ENCODE measurements around the gene MRPS5. TPM values are rescaled to one million over a fixed set of nuclear protein-coding genes. Genes with fewer than 3 reads are reported as not detected.

The MRPS5 gene
- total RNA-seq, 1 donor from 2014 or later, result 57.4 TPM

DNA sequence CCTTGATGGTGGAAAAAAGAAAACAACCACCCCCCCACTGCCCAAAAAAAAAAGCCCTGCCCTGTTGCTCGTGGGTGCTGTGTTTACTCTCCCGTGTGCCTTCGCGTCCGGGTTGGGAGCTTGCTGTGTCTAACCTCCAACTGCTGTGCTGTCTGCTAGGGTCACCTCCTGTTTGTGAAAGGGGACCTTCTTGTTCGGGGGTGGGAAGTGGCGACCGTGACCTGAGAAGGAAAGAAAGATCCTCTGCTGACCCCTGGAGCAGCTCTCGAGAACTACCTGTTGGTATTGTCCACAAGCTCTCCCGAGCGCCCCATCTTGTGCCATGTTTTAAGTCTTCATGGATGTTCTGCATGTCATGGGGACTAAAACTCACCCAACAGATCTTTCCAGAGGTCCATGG is 68.1 kb downstream of the MRPS5 start:
- no peaks in the 10 kb centered on the region for H3K9me3 Mint-ChIP-seq (ENCODE audit: unreplicated experiment)
- H3K4me3 Mint-ChIP-seq (ENCODE audit: unreplicated experiment), result no peak overlapping the region
- H3K4me1 Mint-ChIP-seq (ENCODE audit: low read depth, unreplicated experiment), result peaks cover 10% of the 10 kb centered on the region
- H3K27me3 ChIP-seq (ENCODE audit: insufficient read depth, low read length), result peaks cover 2% of the 10 kb centered on the region
- no peak overlapping the region for H3K9ac ChIP-seq (ENCODE audit: low read length)
- no peak for DNase-seq (ENCODE audit: low read depth)
- H3K36me3 ChIP-seq (ENCODE audit: insufficient read depth, low read length), result no peaks in the 10 kb centered on the region
- H3K79me2 ChIP-seq (ENCODE audit: insufficient read depth, low read length), result no peaks in the 10 kb centered on the region
- TF ChIP-seq, protein P1, sequence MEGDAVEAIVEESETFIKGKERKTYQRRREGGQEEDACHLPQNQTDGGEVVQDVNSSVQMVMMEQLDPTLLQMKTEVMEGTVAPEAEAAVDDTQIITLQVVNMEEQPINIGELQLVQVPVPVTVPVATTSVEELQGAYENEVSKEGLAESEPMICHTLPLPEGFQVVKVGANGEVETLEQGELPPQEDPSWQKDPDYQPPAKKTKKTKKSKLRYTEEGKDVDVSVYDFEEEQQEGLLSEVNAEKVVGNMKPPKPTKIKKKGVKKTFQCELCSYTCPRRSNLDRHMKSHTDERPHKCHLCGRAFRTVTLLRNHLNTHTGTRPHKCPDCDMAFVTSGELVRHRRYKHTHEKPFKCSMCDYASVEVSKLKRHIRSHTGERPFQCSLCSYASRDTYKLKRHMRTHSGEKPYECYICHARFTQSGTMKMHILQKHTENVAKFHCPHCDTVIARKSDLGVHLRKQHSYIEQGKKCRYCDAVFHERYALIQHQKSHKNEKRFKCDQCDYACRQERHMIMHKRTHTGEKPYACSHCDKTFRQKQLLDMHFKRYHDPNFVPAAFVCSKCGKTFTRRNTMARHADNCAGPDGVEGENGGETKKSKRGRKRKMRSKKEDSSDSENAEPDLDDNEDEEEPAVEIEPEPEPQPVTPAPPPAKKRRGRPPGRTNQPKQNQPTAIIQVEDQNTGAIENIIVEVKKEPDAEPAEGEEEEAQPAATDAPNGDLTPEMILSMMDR (IDR thresholded peaks at IDR 0.05; ENCODE audit: insufficient read depth, low read depth, low read length), result no peak
- TF ChIP-seq EZH2 (IDR thresholded peaks at IDR 0.05; ENCODE audit: insufficient read depth, low read length), result no peak
- no peak overlapping the region for H3K4me3 ChIP-seq (ENCODE audit: insufficient read depth, low read depth, low read length)
- FAIRE-seq, result no peak
- peaks cover 11% of the 10 kb centered on the region for H3K4me1 ChIP-seq (ENCODE audit: insufficient read depth, low read length)
- H3K9me3 ChIP-seq (ENCODE audit: insufficient read depth, low read depth, low read length), result no peaks in the 10 kb centered on the region
- no peaks in the 10 kb centered on the region for H3K36me3 Mint-ChIP-seq (ENCODE audit: low read depth, unreplicated experiment)
- H3K27me3 Mint-ChIP-seq (ENCODE audit: low read depth, unreplicated experiment), result peaks cover 54% of the 10 kb centered on the region
- no peak overlapping the region for H2AFZ ChIP-seq (ENCODE audit: low read depth, low read length)
- H3K27ac Mint-ChIP-seq (ENCODE audit: unreplicated experiment), result no peak overlapping the region
- no peak overlapping the region for H3K4me2 ChIP-seq (ENCODE audit: low read length)
- no peaks in the 10 kb centered on the region for H4K20me1 ChIP-seq (ENCODE audit: insufficient read depth, low read length)
- H3K27ac ChIP-seq (ENCODE audit: low read depth, low read length), result no peak overlapping the region

DNA sequence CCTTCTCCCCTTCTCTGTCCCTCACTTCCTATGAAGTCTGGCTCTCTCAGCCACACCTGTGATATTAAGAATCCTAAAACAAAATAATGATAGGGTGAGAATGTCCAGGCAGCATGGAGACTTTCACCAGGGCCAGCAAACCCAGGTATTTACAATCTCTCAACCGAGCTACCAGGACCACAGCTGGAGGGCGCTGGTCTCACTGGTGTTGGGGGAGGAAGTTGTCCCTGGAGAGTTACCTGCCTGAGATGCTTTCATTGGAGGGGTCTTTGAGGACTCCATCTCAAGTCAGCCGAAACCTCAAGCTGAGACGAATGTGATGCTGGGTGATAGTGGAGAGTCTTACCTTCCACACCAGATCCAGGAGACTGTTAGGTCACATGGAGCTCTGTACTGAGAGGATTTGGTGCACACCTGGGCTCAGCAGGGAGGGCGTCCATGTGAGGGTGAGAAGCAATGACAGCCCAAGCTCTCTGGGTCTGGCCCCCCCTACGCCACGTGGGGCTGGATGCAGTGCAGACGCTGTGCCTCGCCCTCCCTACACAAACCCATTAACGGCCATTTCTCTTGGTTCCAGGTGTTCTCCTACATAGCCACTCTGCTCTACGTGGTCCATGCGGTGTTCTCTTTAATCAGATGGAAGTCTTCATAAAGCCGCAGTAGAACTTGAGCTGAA is 68.7 kb downstream of the MRPS5 start:
- Histone ChIP-seq H3K9ac (ENCODE audit: low read length) (no peak overlapping the region), H4K20me1 (ENCODE audit: insufficient read depth, low read length) (no peaks in the 10 kb centered on the region), H3K4me3 (ENCODE audit: insufficient read depth, low read depth, low read length) (no peak overlapping the region), H3K36me3 (ENCODE audit: insufficient read depth, low read length) (no peaks in the 10 kb centered on the region), H3K4me1 (ENCODE audit: insufficient read depth, low read length) (peaks cover 11% of the 10 kb centered on the region), H3K27ac (ENCODE audit: low read depth, low read length) (no peak overlapping the region), H3K4me2 (ENCODE audit: low read length) (no peak overlapping the region), H3K9me3 (ENCODE audit: insufficient read depth, low read depth, low read length) (no peaks in the 10 kb centered on the region), H3K79me2 (ENCODE audit: insufficient read depth, low read length) (no peaks in the 10 kb centered on the region), H2AFZ (ENCODE audit: low read depth, low read length) (no peak overlapping the region), H3K27me3 (ENCODE audit: insufficient read depth, low read length) (peaks cover 2% of the 10 kb centered on the region)
- Mint-ChIP-seq H3K27ac (ENCODE audit: unreplicated experiment) (no peak overlapping the region), H3K27me3 (ENCODE audit: low read depth, unreplicated experiment) (peaks cover 52% of the 10 kb centered on the region), H3K36me3 (ENCODE audit: low read depth, unreplicated experiment) (no peaks in the 10 kb centered on the region), H3K4me1 (ENCODE audit: low read depth, unreplicated experiment) (peaks cover 10% of the 10 kb centered on the region), H3K9me3 (ENCODE audit: unreplicated experiment) (no peaks in the 10 kb centered on the region), H3K4me3 (ENCODE audit: unreplicated experiment) (no peak overlapping the region)
- no peak for TF ChIP-seq EZH2 (IDR thresholded peaks at IDR 0.05; ENCODE audit: insufficient read depth, low read length)
- TF ChIP-seq, protein P1 (IDR thresholded peaks at IDR 0.05; ENCODE audit: insufficient read depth, low read depth, low read length), result no peak
- FAIRE-seq (no peak), DNase-seq (ENCODE audit: low read depth) (no peak)

GRCh38 chr2:95052307-95052706 is 69.3 kb downstream of the MRPS5 start:
- Histone ChIP-seq H3K4me3 (ENCODE audit: insufficient read depth, low read depth, low read length) (no peak overlapping the region), H3K36me3 (ENCODE audit: insufficient read depth, low read length) (no peaks in the 10 kb centered on the region), H3K27me3 (ENCODE audit: insufficient read depth, low read length) (peaks cover 2% of the 10 kb centered on the region), H3K4me2 (ENCODE audit: low read length) (no peak overlapping the region), H4K20me1 (ENCODE audit: insufficient read depth, low read length) (no peaks in the 10 kb centered on the region), H3K9ac (ENCODE audit: low read length) (no peak overlapping the region), H3K79me2 (ENCODE audit: insufficient read depth, low read length) (no peaks in the 10 kb centered on the region), H3K4me1 (ENCODE audit: insufficient read depth, low read length) (peaks cover 11% of the 10 kb centered on the region), H2AFZ (ENCODE audit: low read depth, low read length) (no peak overlapping the region), H3K9me3 (ENCODE audit: insufficient read depth, low read depth, low read length) (no peaks in the 10 kb centered on the region), H3K27ac (ENCODE audit: low read depth, low read length) (no peak overlapping the region)
- Mint-ChIP-seq H3K4me1 (ENCODE audit: low read depth, unreplicated experiment) (peaks cover 10% of the 10 kb centered on the region), H3K36me3 (ENCODE audit: low read depth, unreplicated experiment) (no peaks in the 10 kb centered on the region), H3K9me3 (ENCODE audit: unreplicated experiment) (no peaks in the 10 kb centered on the region), H3K4me3 (ENCODE audit: unreplicated experiment) (no peak overlapping the region), H3K27me3 (ENCODE audit: low read depth, unreplicated experiment) (peaks cover 49% of the 10 kb centered on the region), H3K27ac (ENCODE audit: unreplicated experiment) (no peak overlapping the region)
- no peak for FAIRE-seq
- no peak for DNase-seq (ENCODE audit: low read depth)
- no peak for TF ChIP-seq EZH2 (IDR thresholded peaks at IDR 0.05; ENCODE audit: insufficient read depth, low read length)
- TF ChIP-seq, protein P1 (IDR thresholded peaks at IDR 0.05; ENCODE audit: insufficient read depth, low read depth, low read length), result no peak

All from astrocyte (in vitro differentiated cells and primary cell).